Naive thymus-derived CD4-positive, alpha-beta T cell (primary cell): ENCODE results near the gene OR1F1. TPM values are rescaled to one million over a fixed set of nuclear protein-coding genes. Genes with fewer than 3 reads are reported as not detected.

Experiments used
- ATAC-seq: fragments of 150-1000 bp; cut with Tn5 transposase; 2 replicates; pipeline ENCODE4 v1.10.0; 2021; ENCODE audit warnings: mild to moderate bottlenecking, moderate library complexity
- CTCF ChIA-PET: fragments of 350-600 bp; sonication (Branson Sonifier 250); formaldehyde crosslinking; loops from one replicate; lab custom pipeline; 2021; ENCODE audit warnings: antibody characterized with exemption; lab: Charles Lee
- POLR2A ChIA-PET: fragments of 350-600 bp; sonication (Branson Sonifier 250); formaldehyde crosslinking; loops from one replicate; lab custom pipeline; 2021; ENCODE audit warnings: antibody characterized with exemption, inconsistent platforms; lab: Charles Lee
- DNase-seq, 9 donors: peaks; one replicate each; pipeline versions ENCODE4 v3.0.0 to v3.0.0-alpha.2; 2020 to 2022; ENCODE audit warnings: mixed read lengths in 1 of 9
- H3K27ac ChIP-seq: one replicate; pipeline ENCODE4 v1.7.0; 2013; ENCODE audit warnings: mild to moderate bottlenecking, low read depth, low read length, moderate library complexity
- H3K27me3 ChIP-seq, 2 donors: one replicate each; pipeline ENCODE4 v1.7.0; 2013; ENCODE audit warnings: low read length in 2 of 2, mild to moderate bottlenecking in 2 of 2, moderate library complexity in 2 of 2; ENCODE audit not compliant: control insufficient read depth in 2 of 2, insufficient read depth in 2 of 2
- H3K36me3 ChIP-seq, 3 experiments: 1 replicate in 2 of 3; 2 replicates in 1 of 3; pipeline ENCODE4 v1.7.0; 2013; ENCODE audit warnings: low read length in 3 of 3, mild to moderate bottlenecking in 3 of 3, moderate library complexity in 1 of 3; ENCODE audit not compliant: insufficient read depth in 3 of 3, control insufficient read depth in 2 of 3
- H3K4me1 ChIP-seq, 2 donors: one replicate each; pipeline ENCODE4 v1.7.0; 2013; ENCODE audit warnings: low read length in 2 of 2, mild to moderate bottlenecking in 2 of 2, moderate library complexity in 1 of 2; ENCODE audit not compliant: control insufficient read depth in 2 of 2, insufficient read depth in 2 of 2
- H3K4me3 ChIP-seq: 2 replicates; pipeline ENCODE4 v1.7.0; 2013; ENCODE audit warnings: mild to moderate bottlenecking, low read length
- H3K9me3 ChIP-seq, 3 experiments: 1 replicate in 2 of 3; 2 replicates in 1 of 3; pipeline ENCODE4 v1.7.0; 2013; ENCODE audit warnings: low read length in 3 of 3; ENCODE audit not compliant: control insufficient read depth in 2 of 3
- H3K27ac Mint-ChIP-seq, 9 donors: one replicate each; pipeline ENCODE4 v1.8.0; 2020 to 2022; ENCODE audit warnings: mixed read lengths in 9 of 9, mild to moderate bottlenecking in 8 of 9, moderate library complexity in 5 of 9, inconsistent platforms in 2 of 9
- H3K27me3 Mint-ChIP-seq, 5 donors: one replicate each; pipeline ENCODE4 v1.8.0; 2021 to 2022; ENCODE audit warnings: mixed read lengths in 5 of 5, mild to moderate bottlenecking in 1 of 5
- H3K36me3 Mint-ChIP-seq, 5 donors: one replicate each; pipeline ENCODE4 v1.8.0; 2020 to 2022; ENCODE audit warnings: mixed read lengths in 5 of 5, mild to moderate bottlenecking in 3 of 5, inconsistent platforms in 1 of 5
- H3K4me1 Mint-ChIP-seq, 7 donors: one replicate each; pipeline ENCODE4 v1.8.0; 2020 to 2022; ENCODE audit warnings: mixed read lengths in 7 of 7, mild to moderate bottlenecking in 3 of 7, inconsistent platforms in 1 of 7
- H3K4me3 Mint-ChIP-seq, 10 donors: one replicate each; pipeline ENCODE4 v1.8.0; 2020 to 2022; ENCODE audit warnings: mild to moderate bottlenecking in 10 of 10, mixed read lengths in 10 of 10, moderate library complexity in 6 of 10, inconsistent platforms in 2 of 10
- H3K9me3 Mint-ChIP-seq, 11 donors: one replicate each; pipeline ENCODE4 v1.8.0; 2020 to 2022; ENCODE audit warnings: mixed read lengths in 11 of 11, mild to moderate bottlenecking in 4 of 11, inconsistent platforms in 1 of 11, moderate library complexity in 1 of 11
- intact Hi-C, 2 donors: fragments of 100-400 bp; cut with micrococcal nuclease; formaldehyde crosslinking; loops; one replicate each; pipeline ENCODE4 v1.15.1; 2023
- polyA plus RNA-seq, 2 donors: library from polyadenylated mRNA; unstranded; fragments of 300-500 nt; fragmentation: Illumina TruSeq; gene quantifications; one replicate each; pipeline ENCODE4 v1.2.3, GENCODE V29; 2021
- total RNA-seq, 6 experiments: library from RNA in 5 of 6; stranded (reverse) in 5 of 6; gene quantifications; 1 replicate in 5 of 6; 2 replicates in 1 of 6; pipeline ENCODE4 v1.2.3 and lab custom pipeline; 2021 to 2026

The OR1F1 gene
- total and polyA plus RNA-seq, 7 experiments from 2014 or later: 0.35 to 0.41 (median 0.38) TPM; not detected in 4

- H3K27me3 ChIP-seq: no peaks in the 10 kb centered on the region
- ATAC-seq: no peak
- H3K36me3 Mint-ChIP-seq: peaks cover 4 to 26% (median 8%) of the 10 kb centered on the region in 5 donors
- intact Hi-C loops: no loop called here
- peaks cover 0 to 16% (median 7%) of the 10 kb centered on the region in 7 donors for H3K4me1 Mint-ChIP-seq
- H3K4me3 ChIP-seq: no peak overlapping the region
- POLR2A ChIA-PET: no interaction called here
- H3K9me3 Mint-ChIP-seq: no peaks in the 10 kb centered on the region
- H3K27me3 Mint-ChIP-seq: no peaks in the 10 kb centered on the region
- H3K4me3 Mint-ChIP-seq: no peak overlapping the region
- no peak for DNase-seq
- no peak overlapping the region for H3K27ac ChIP-seq
- no peaks in the 10 kb centered on the region for H3K9me3 ChIP-seq
- CTCF ChIA-PET: interaction anchor here (0.5 kb wide), 1 partner anchor 28 kb away, joined by 3 read pairs; no protein-coding TSS in a partner anchor
- no peaks in the 10 kb centered on the region for H3K4me1 ChIP-seq
- H3K36me3 ChIP-seq: peaks cover 0 to 54% (median 0%) of the 10 kb centered on the region in 3 experiments
- H3K27ac Mint-ChIP-seq: no peak overlapping the region
Measured at GRCh38 chr16:3141781-3142311, 46.2 kb upstream of the OR1F1 start.

GRCh38 chr16:3142327-3142726 is 45.7 kb upstream of the OR1F1 start:
- peaks cover 0 to 49% (median 0%) of the 10 kb centered on the region in 3 experiments for H3K36me3 ChIP-seq
- ChIA-PET POLR2A (no interaction called here), CTCF (interaction anchor here (0.5 kb wide), 1 partner anchor 27 kb away, joined by 3 read pairs; no protein-coding TSS in a partner anchor)
- no peak overlapping the region for H3K27ac Mint-ChIP-seq
- H3K4me3 Mint-ChIP-seq: no peak overlapping the region
- H3K27ac ChIP-seq: no peak overlapping the region
- no peaks in the 10 kb centered on the region for H3K9me3 Mint-ChIP-seq
- ATAC-seq: no peak
- H3K27me3 ChIP-seq: no peaks in the 10 kb centered on the region
- no peaks in the 10 kb centered on the region for H3K27me3 Mint-ChIP-seq
- no peaks in the 10 kb centered on the region for H3K9me3 ChIP-seq
- H3K4me1 Mint-ChIP-seq: peaks cover 0 to 11% (median 4%) of the 10 kb centered on the region in 7 donors
- H3K4me1 ChIP-seq: no peaks in the 10 kb centered on the region
- peaks cover 4 to 26% (median 8%) of the 10 kb centered on the region in 5 donors for H3K36me3 Mint-ChIP-seq
- H3K4me3 ChIP-seq: no peak overlapping the region
- intact Hi-C loops: no loop called here
- DNase-seq: no peak

- no peaks in the 10 kb centered on the region for H3K4me1 ChIP-seq
- Mint-ChIP-seq H3K4me1 (peaks cover 0 to 6% (median 2%) of the 10 kb centered on the region in 7 donors), H3K27me3 (no peaks in the 10 kb centered on the region), H3K4me3 (no peak overlapping the region), H3K27ac (no peak overlapping the region), H3K9me3 (no peaks in the 10 kb centered on the region), H3K36me3 (peaks cover 4 to 22% (median 8%) of the 10 kb centered on the region in 5 donors)
- H3K27ac ChIP-seq: no peak overlapping the region
- H3K27me3 ChIP-seq: no peaks in the 10 kb centered on the region
- no peaks in the 10 kb centered on the region for H3K9me3 ChIP-seq
- intact Hi-C loops: no loop called here
- H3K4me3 ChIP-seq: no peak overlapping the region
- ChIA-PET POLR2A (no interaction called here), CTCF (no interaction called here)
- no peak for ATAC-seq
- no peak for DNase-seq
- H3K36me3 ChIP-seq: peaks cover 0 to 45% (median 0%) of the 10 kb centered on the region in 3 experiments
Measured at GRCh38 chr16:3142770-3143169, 45.2 kb upstream of the OR1F1 start.

- peaks cover 4 to 19% (median 8%) of the 10 kb centered on the region in 5 donors for H3K36me3 Mint-ChIP-seq
- POLR2A ChIA-PET: interaction anchor here (1.6 kb wide), 1 partner anchor 15 kb away, joined by 3 read pairs; no protein-coding TSS in a partner anchor
Measured at GRCh38 chr16:3143189-3143588, 44.8 kb upstream of the OR1F1 start.

GRCh38 chr16:3143598-3144320 is 44.2 kb upstream of the OR1F1 start:
- Histone ChIP-seq H3K4me1 (no peaks in the 10 kb centered on the region), H3K27me3 (no peaks in the 10 kb centered on the region), H3K27ac (no peak overlapping the region), H3K36me3 (peaks cover 0 to 35% (median 0%) of the 10 kb centered on the region in 3 experiments), H3K4me3 (no peak overlapping the region), H3K9me3 (no peaks in the 10 kb centered on the region)
- no peak for ATAC-seq
- H3K27me3 Mint-ChIP-seq: no peaks in the 10 kb centered on the region
- no peak overlapping the region for H3K27ac Mint-ChIP-seq
- no peak overlapping the region for H3K4me3 Mint-ChIP-seq
- CTCF ChIA-PET: interaction anchor here (0.6 to 1.1 kb wide), 2 partner anchors 9 to 16 kb away, joined by 3 read pairs; partner anchors contain the start of gene ZNF213
- no peaks in the 10 kb centered on the region for H3K9me3 Mint-ChIP-seq
- POLR2A ChIA-PET: interaction anchor here (1.6 kb wide), 1 partner anchor 14 kb away, joined by 3 read pairs; no protein-coding TSS in a partner anchor
- H3K36me3 Mint-ChIP-seq: peaks cover 4 to 19% (median 8%) of the 10 kb centered on the region in 5 donors
- H3K4me1 Mint-ChIP-seq: peaks cover 0 to 4% (median under 1%) of the 10 kb centered on the region in 7 donors
- intact Hi-C loops: no loop called here
- DNase-seq: no peak

More at GRCh38 chr16:3143189-3143588, 44.8 kb upstream of the OR1F1 start:
- H3K27me3 ChIP-seq: no peaks in the 10 kb centered on the region
- no peak for ATAC-seq
- Mint-ChIP-seq H3K27ac (no peak overlapping the region), H3K27me3 (no peaks in the 10 kb centered on the region), H3K4me1 (peaks cover 0 to 4% (median 0%) of the 10 kb centered on the region in 7 donors), H3K4me3 (no peak overlapping the region), H3K9me3 (no peaks in the 10 kb centered on the region)
- H3K9me3 ChIP-seq: no peaks in the 10 kb centered on the region
- peaks cover 0 to 41% (median 0%) of the 10 kb centered on the region in 3 experiments for H3K36me3 ChIP-seq
- no peak overlapping the region for H3K4me3 ChIP-seq
- intact Hi-C loops: no loop called here
- CTCF ChIA-PET: no interaction called here
- no peak overlapping the region for H3K27ac ChIP-seq
- H3K4me1 ChIP-seq: no peaks in the 10 kb centered on the region
- DNase-seq: no peak

GRCh38 chr16:3144321-3144983 is 43.6 kb upstream of the OR1F1 start:
- DNase-seq (no peak), ATAC-seq (no peak)
- Mint-ChIP-seq H3K27me3 (no peaks in the 10 kb centered on the region), H3K36me3 (peaks cover 4 to 14% (median 5%) of the 10 kb centered on the region in 5 donors), H3K27ac (no peak overlapping the region), H3K4me1 (peaks cover 3 to 8% (median 5%) of the 10 kb centered on the region in 7 donors), H3K9me3 (no peaks in the 10 kb centered on the region), H3K4me3 (no peak overlapping the region)
- Histone ChIP-seq H3K9me3 (no peaks in the 10 kb centered on the region), H3K4me1 (no peaks in the 10 kb centered on the region), H3K4me3 (no peak overlapping the region), H3K36me3 (peaks cover 0 to 28% (median 0%) of the 10 kb centered on the region in 3 experiments), H3K27me3 (no peaks in the 10 kb centered on the region), H3K27ac (no peak overlapping the region)
- ChIA-PET CTCF (interaction anchor here (1.1 kb wide), 1 partner anchor 10 kb away, joined by 3 read pairs; the partner anchor contains the start of gene ZNF213), POLR2A (interaction anchor here (0.8 to 1.6 kb wide), 2 partner anchors 14 to 432 kb away, joined by 3 read pairs; partner anchors contain the start of gene NLRC3)
- intact Hi-C loops: no loop called here
